Epithelial cell of esophagus (primary cell): ENCODE results near the gene CEP43.

Experiments
- DNase-seq: peaks from one replicate; pipeline ENCODE4 v3.0.0; 2010; ENCODE audit warnings: low read depth
- H3K4me3 ChIP-seq: 2 replicates; pipeline ENCODE4 v1.5.1; 2011; ENCODE audit warnings: mild to moderate bottlenecking, low read length, control low read depth
- CTCF ChIP-seq: IDR thresholded peaks from 2 replicates; pipeline ENCODE4 v1.5.1; 2011; ENCODE audit warnings: low read depth, mild to moderate bottlenecking, low read length, control low read depth, inconsistent platforms; ENCODE audit not compliant: insufficient read depth; ENCODE audit errors: missing control alignments

The CEP43 gene

DNA sequence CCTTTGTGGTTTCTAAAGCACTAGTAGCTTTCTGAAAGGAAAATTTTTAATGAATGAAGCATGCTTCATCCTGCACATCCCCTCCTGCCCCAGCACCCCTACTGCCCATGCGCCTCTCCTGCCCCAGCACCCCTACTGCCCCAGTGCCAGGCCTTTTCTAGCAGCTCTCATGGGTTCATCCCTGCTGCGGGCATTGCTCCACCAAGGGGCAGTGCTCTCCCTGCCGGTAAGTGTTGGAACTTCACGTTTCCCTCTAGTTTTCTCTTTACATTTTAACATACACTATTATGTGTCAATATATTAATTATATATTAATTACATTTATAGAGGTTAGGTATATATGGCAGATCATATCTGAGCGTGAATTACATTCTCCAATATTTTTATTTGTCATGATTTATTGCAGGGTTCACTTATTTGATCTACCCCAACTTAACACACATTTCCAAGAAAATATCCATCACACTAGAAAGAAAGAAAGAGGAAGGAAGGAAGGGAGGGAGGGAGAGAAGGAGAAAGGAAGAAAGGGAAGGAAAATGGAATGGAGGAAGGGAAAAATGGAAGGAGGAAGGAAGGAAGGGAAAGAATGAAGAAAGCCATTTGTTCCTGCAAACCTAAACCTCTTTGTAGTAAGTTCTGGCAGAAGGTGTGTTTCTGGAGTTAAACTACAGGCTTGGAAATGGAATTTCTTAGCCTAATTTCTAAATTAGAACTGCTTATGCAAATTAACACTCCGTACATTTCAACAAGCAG is 46.8 kb downstream of the CEP43 start:
- no peak for DNase-seq

DNA sequence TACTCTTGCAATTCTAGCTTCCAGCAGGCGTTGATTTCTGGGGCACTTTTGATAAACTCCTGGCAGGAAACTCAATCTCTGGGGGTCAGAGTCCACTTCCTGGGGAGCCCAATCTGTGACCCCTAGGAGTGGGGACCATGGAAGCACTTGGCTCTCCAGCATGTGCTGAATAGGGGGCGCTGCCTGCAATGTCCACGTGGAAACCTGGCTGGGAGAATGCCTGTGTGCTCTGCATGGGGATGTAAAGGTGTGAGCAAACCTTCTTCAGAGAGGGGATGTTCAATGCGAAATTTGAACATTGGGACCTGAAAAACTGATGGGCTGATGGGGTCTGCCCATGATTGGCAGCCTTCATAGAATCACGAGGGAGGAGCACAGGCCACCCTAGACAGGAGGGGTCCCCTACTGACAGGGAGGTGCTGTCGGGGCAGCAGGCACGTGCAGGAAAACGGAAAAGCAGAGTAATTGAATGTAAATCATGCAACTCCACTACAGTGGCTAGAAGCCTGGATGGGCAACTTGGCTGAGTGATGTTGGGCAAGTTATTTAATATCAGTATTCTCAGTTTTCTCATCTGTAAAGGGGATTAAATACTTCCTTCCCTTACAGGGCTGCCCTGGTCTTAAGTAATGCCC is 47.8 kb downstream of the CEP43 start:
- TF ChIP-seq CTCF = no peak
- no peak overlapping the region for H3K4me3 ChIP-seq

More for the DNA sequence above, 46.8 kb downstream of the CEP43 start:
- no peak for TF ChIP-seq CTCF
- H3K4me3 ChIP-seq = no peak overlapping the region

GRCh38 chr6:167047554-167047953 is 48.4 kb downstream of the CEP43 start:
- no peak for TF ChIP-seq CTCF
- no peak overlapping the region for H3K4me3 ChIP-seq
- no peak for DNase-seq

More for the DNA sequence above, 47.8 kb downstream of the CEP43 start:
- no peak for DNase-seq
